MM.1S (cell line): ENCODE results near the gene ZNF366.

Experiments
- CTCF ChIP-seq: fragments of 300-600 bp; sonication (generic); IDR thresholded peaks from 2 replicates; pipeline ENCODE4 v1.5.1; 2016; ENCODE audit warnings: antibody characterized with exemption, low read length, mixed read lengths
- EZH2 ChIP-seq: fragments of 300-600 bp; sonication (generic); optimal IDR thresholded peaks from 2 replicates; pipeline ENCODE3; 2017; ENCODE audit warnings: low read depth, mild to moderate bottlenecking, antibody characterized with exemption, low read length, mixed read lengths
- EZH2phosphoT487 ChIP-seq: fragments of 300-600 bp; sonication (generic); IDR thresholded peaks from 2 replicates; pipeline ENCODE4 v1.6.1; 2018; ENCODE audit warnings: antibody characterized with exemption, low read length

GRCh38 chr5:72494623-72495124 lies 12.5 kb downstream of the ZNF366 start:
- no peak for TF ChIP-seq CTCF
- no peak for TF ChIP-seq EZH2
- TF ChIP-seq EZH2phosphoT487, result no peak
